NCI-H460 (cell line): ENCODE measurements around the gene FRMD4A. TPM values are rescaled to one million over a fixed set of nuclear protein-coding genes. Genes with fewer than 3 reads are reported as not detected.
A peak's percentile ranks its signal among the peaks of the same experiment; 100 is the strongest.

Source experiments
- DNase-seq: peaks from one replicate; pipeline ENCODE4 v3.0.0-alpha.2; 2016; ENCODE audit warnings: low read depth; ENCODE audit errors: extremely low read depth
- total RNA-seq: library from RNA; depleted of rRNA; stranded (reverse); fragments of >200 nt; shearing (Covaris generic); gene quantifications from 2 replicates; pipeline ENCODE4 v1.2.3, GENCODE V29; 2014

Gene FRMD4A
- total RNA-seq, 1 experiment from 2014 or later, result 4.2 TPM

DNA sequence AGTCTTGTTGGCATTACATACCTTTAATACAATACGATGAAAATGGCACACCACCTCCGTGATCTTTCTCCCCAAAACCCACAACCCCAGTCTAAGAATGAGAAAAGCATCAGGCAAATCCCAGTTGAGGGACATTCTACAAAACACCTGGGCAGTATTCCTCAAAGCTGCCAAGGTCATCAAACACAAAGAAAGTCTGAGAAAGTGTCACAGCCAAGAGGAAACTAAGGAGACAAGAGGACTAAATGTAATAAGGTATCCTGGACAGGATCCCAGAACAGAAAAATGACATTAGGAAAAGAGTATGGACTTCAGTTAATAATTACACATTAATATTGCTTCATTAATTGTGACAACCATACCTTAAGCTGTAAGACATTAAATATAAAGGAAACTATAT is 14.5 kb upstream of the FRMD4A start:
- DNase-seq, result no peak

DNA sequence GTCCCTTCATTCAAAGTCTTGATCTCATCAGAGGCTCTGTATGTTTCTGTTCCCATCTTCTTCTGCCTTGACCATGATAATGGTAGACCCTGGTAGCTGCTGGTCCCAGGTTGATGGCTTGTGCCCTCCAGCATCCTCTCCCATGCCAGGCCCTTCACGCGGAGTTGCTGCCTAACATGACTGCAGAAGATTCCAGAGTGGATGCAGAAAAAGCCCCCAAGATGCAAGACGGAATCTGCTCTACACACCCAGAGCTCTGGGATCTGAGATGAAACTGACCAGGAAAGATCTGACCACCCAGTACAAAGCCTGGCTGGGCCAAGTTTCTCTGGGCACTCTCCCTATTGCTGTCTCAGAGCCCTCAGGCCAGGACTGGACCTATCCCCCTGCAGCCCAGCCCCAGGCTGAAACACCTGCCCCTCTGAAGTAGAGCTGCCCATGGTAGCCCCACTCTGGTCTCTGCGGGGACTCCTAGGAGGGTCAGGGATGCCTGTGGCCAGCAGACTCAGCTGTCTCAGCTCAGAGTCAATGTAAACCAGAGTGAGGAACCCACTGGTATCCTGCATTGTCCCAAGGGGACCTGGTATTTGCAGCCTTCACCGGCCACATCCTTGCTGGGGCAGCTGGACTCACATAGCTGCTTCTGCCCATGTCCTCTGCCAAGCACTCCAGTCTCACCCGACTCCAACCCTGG is 9.5 kb upstream of the FRMD4A start:
- DNase-seq, result no peak

DNA sequence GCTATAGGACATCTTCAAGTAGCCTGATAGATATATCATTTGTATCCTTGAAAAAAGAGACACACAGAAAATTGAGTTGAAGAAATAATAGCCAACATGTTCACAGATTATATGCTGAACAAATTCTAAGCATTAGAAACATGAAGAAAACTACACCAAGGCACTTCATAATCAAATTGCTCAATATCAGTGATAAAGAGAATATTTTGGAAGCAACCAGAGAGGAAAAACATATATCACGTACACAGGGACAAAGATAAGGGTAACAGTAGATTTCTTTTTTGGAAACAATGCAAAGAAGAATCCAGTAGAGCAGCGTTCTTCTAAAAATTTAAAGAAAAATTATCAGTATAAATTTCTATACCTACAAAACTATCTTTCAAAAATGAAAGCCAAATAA is 6.0 kb upstream of the FRMD4A start:
- DNase-seq, result no peak

DNA sequence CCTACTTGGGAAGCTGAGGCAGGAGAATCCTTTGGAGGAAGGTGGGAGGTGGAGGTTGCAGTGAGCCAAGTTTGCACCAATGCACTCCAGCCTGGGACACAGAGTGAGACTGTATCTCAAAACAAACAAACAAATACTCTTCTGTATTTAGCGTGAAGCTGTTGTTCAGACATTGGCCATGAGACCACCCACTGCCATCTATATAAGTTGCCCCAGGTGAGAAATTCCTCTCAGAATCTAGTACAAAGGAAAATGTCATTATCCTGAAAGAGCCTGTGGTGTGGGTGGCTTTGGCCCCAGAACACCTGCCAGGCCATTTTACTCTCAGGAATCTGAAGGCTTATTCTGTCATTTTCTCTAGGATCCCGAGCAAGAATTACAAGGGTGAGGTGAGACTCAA is 4.0 kb upstream of the FRMD4A start:
- DNase-seq, result no peak

DNA sequence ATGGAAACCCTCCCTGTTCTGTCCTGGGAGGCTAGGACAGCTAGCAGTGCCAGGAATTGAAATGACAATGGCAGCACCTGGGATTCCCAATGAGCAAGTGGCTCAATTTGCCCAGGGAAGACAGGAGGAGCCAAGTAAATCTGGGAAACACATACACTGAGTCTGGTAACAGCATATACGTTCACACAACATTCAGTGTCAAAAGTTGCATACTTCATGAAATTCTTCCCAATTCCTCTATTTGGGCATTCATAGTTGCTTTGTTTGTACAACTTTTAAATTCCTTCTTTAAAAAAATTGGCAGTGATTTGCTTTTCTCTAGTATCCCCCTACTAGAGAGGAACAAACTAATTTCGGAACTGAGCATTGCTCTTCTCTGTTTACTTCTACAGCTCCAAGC is 2.9 kb upstream of the FRMD4A start:
- DNase-seq, result no peak

DNA sequence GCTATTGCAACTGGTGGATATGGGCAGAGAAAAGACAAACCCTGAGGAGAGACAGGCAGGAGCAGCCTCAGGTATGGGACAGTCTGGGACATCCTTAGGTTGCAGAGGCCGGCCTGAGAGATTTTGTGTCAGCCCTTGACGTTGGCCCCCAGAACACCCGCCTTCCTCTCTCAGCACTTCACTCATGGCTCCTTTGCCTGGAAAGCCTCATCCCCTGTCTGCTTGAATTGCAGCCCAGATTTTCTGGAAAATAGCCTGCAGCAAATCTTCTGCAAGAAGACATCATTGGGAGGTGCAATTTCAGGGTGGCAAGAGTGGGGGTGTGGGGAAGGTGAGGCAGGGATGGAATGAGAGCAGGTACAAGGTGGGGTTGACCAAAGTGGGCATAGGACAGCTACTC is 2.2 kb upstream of the FRMD4A start:
- no peak for DNase-seq

DNA sequence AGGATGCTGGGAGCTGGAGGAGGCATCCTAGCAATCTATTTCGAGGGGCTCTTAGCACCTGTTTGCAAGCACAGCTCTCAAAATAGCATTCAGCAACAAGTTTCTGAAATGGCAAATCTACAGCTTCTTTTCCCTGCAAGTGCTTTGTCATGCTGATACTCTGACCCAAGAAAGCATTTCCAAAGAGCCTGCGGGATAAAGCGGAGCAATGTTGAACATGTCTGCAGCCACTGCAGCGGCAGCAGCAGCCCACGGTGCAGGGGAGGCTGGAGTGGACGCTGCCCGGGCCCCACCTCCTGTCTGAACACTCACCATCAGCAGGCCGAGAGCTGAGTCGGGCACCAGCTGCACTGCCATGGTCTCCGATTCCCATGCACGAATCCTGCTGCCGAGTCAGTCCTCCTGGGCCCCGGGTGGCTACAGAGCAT is 964 bp downstream of the FRMD4A start:
- DNase-seq, result no peak

DNA sequence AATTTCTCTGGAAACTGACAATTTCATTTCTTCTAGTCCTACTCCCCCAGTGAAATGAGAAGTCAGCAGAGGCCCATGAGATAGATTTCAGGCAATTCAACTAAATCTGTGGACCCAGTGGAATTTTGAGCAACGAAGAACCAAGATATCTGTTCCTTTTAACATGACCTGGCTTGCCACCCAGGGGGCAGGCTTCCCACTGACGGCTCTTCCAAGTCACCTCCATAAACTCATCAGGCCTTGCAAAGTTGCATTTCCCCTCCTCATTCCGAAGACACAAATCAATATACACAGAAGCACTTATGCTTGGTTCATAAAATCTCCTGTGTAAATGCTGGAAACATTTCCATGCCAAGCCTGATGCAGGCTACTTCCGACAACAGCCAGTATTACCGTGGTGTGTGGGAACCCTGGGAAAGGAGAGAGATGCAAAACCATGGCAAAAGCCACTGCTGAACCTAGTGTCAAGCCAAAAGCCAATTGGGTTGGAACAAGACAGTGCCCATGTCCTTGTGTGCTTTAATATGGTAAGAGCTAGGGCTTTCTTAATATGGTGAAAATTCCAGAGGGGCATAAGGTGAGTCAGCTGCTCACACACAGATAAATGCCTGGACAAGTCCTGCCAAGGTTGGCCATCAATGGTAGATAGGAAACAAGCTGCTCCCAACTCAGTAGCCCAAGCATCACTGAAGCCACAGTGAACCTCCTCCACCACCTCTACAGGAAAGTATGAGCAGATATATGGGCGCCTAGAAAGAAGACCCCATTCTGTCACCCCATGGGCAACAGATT is 1.6 kb downstream of the FRMD4A start:
- no peak for DNase-seq

DNA sequence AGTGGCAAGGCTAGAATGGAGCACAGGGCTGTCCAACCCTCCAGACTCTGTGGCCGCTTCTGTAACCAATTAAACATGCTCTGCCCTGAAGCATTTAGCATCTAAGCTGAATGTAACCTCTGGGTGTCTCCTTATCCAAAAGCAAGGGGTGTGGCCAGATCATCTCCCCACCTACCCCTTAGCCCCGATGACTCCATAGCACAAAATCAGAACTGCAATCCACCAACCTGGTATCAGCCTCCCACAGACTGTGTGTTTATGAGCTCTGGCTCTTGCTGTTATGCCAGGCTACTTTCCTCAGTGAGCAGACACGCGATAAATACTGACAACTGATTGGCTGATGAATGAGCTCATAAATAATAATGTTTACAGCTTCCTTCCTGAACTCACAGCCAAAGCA is 3.2 kb downstream of the FRMD4A start:
- DNase-seq, result no peak

DNA sequence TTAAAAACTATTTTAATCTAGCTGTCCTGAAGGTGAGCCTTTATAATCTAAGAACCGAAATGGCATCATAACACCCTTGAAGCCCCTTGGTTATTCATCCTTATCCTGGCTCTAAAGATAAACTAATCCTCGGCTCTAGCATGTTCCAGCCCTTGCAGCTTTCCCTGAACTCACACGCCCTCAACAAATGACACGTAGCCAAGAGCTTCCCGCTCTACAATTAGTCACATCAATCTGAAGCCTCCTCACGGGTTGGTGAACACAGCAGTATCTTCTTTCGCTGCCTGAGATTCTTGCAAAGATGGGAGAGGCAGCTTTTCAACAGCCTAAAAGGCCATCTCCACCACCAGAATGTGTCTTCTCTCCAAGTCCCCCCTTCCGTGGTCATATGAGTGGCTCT is 4.1 kb downstream of the FRMD4A start:
- DNase-seq, result no peak

DNA sequence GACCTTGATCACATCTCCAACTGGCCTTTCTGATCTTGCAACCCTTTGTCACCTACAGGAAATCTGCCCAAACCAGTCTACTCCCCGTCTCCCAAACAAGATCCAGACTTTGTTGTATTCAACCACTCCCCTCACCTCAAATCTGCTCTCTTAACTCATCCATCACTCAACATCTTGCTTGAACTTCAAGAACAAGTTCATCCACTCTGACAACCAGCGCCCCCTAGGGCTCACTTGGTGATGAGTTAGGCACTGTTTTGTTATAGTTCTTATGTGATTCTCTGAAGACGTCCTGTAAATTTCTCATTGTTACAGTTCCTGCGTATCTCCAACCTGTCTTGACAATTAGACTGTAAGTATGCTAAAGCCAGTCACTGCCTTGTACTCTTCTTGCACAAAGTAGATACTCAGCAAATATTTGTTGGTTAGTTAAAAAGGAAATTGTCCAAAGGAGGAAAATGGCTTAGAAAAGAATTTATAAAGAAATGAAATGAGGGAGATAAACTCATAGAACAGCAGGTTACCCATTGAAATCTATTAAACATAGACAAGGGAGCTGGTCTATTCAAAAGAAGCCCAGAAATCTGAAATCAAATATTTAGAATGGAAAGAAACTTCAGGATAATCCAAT is 5.3 kb downstream of the FRMD4A start:
- DNase-seq, result peak; percentile 23

DNA sequence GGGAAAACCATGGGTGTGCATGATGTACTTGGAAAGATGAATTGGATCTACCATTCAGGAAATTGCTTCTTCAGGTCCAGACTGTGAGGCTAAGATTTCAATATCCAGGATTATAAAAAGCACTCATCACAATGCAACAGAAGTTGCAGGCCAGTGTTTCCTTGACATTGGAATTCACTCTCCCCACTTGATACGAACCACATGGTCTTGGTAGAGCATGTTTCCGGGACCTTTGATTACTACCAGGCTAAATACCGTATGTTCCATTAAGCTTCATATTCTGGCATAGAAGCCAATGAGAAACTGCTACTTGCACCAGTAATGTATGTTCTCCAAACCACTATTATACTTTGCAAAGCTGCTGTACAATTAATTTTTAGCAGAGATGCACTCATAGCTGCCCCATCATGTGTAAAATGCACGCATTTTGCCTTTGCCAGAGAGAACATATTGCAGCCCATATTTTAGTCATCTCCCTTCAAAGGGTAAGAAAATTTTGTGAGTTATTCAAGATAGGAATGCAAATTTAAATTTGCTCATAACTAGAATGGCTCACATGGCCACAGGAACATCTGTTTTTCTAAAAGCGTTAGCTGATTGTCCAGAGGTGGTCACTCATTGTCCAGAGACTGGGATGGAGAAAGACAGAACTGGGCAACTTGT is 8.1 kb downstream of the FRMD4A start:
- DNase-seq, result no peak

DNA sequence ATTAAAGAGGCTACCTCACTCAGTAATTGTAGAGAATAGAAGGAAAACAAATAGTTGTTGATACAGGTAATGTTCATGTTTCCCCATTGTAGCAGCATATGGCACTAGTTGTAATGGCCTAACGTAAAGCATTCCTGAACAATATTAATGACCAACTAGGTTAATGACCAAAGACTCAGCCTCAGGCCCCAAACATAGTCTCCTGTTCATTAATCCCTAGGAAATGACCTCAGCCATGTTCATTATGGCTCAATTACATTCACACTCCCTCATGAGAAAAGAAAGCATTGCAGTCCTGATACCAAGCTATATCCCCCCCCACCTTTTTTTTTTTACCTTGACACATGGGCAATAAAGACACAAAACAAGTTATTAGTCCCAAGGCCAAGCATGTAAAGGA is 12.7 kb downstream of the FRMD4A start:
- DNase-seq, result no peak

DNA sequence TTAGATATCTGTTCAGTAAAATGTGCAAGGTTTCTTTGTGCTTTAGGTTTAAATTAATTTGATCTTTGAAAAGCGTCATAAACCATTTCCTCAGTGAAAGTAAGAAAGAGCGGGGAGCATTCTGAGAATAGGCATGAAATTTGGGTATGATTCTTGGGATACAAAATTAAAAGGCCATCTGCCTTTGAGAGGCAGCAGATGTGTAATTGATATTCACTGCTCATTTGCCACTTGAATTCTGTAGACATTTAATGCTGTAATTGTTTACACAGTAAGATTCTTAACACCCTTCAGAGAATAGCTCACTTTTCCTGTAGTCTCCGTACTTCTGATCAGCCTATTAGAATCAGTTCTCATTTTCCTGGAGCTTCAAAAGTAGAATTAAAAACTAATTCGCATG is 18.7 kb downstream of the FRMD4A start:
- DNase-seq, result no peak

DNA sequence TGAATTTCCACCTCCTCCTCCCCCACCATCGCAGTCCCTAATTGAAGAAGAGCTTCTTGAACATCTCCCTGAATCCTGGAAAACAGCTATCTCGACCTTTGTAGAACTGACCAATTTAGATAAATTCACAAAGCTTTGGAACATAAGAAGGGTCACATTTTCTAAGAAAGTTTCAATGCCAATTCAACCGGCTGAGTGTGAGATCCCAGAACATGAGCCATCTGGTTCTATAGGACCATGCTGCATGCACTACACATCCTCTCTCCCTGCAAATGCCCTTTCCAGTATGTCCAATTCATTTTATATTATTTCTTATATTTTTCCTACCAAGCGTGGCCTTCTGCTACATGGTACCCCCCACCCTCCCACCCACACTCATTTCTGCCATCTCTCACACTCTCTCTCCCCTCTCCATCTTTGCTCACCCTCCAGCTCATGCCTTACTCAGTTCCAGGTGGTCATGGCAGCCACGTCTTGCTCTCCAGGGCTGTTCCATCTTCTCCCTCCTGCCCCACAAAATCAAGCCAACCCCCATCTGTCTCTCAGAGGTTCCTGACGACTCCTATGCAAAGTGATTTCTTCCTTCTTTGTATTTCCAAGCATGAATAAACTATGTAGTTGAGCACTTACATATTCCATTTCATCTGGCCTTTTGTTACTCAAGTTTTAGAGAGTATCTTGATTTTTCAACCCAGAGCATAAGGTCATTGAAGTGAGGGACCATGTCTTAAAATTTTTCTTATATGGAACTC is 19.3 kb downstream of the FRMD4A start:
- DNase-seq, result no peak

DNA sequence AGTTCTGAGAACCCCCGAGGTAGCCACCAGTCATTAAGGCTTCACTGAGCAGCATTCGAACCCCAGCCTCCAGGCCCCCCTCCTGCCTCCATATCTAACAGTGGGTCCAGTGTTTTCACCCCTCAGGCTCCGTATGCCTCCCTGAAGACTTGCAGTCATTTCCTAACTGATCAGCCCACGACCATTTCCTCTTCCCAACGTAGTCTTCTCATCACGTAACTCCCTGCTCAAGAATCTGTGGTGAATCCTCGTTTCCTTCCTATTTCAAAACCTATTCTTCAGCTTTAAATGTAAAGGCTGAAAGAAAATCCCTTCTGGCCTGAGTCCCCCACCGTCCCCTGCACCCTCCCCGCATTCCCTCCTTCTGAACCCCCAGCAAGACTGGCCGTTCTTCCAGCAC is 21.1 kb downstream of the FRMD4A start:
- no peak for DNase-seq

DNA sequence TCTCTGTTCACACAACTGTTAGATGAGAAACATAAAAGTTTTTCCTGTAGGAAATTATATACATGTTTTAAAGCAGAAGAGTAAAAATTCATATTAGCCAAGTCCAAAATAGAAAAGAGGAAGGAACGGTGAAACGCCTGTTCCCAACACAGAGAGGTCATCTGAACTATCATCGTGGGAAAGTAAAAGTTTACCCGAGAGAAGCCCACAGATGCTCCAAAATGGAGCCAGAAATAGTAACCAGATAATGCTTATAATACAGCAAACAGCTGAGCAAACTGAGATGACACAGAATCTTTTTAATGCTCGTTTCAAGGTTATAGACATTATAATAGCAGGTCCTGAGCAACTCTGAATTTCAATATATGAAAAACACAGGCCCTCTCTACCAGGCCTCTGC is 24.5 kb downstream of the FRMD4A start:
- no peak for DNase-seq

DNA sequence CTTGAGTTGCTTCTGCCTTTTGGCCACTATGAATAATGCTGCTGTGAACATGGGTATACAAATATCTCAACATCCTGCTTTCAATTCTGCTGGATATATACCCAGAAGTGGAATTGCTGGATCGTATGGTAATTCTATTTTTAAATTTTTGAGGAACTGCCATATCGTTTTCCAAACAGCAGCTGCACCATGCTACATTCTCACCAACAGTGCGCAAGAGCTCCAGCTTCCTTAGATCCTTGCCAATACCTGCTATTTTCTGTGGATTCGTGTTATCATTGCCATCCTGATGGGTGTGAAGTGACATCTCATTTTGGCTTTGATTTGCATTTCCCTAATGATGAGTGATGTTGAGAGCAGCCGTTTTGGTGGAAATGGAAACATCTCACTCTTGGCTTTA is 26.7 kb downstream of the FRMD4A start:
- DNase-seq, result no peak

DNA sequence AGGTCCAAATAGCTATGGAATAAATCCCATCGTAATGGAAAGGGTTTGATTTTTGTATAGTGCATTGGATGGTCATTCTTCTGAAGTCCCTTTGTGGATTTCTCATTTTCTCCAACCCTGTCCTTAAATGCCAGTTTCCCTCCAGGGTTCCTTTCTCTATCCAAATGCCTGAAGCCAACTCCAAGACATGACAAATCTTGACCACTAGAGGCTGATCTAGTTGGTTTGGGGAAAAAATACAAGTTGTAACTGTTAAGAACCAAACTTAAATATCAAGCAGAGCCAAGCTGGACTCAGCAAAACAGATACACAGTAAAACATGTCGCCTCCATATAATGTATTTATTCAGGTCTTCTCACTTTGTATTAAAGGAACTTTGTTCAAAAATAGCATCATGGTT is 28.7 kb downstream of the FRMD4A start:
- DNase-seq, result no peak

DNA sequence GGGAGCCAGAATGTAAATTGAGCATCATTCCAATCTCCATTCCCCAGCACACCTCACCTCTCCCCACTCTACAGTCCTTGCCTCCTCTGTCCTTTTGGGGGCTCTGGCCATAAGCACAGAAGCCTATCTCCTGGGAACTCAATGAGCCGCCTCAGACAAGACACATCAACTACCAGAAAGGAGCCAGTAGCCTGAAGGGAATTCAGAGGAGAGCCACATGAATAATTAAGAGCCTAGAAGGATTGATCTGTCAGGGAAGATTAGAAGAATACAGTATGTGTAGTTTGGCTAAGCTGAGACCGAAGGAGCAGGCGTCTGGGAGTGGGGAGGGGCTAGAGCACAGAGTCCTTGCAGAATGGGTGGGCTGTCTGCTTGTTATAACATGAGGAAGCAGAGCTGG is 31.2 kb downstream of the FRMD4A start:
- no peak for DNase-seq
